ENCODE data around the gene MRPL55.

DNA sequence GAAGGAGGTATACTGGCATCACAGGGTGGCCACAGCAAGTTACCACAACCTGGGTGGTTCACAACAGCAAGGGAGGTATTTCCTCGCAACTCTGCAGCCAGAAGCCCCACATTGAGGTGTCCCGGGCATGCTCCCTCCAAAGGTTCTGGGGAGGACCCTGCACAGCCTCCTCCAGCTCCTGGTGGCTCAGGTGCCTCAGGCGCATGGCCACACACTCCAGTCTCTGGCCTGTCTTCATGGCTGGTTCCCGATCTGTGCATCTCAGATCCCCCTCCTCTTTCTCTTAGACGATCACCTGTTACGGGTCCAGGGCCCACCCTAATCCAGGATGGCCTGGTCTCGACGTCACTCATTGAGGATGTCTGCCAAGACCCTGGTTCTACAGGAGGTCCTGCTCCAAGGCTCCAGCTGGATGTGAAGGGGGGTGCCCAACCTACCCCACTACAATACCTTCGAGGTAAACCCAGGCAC, 33.3 kb downstream of the MRPL55 start:
- TF ChIP-seq, protein P1, sequence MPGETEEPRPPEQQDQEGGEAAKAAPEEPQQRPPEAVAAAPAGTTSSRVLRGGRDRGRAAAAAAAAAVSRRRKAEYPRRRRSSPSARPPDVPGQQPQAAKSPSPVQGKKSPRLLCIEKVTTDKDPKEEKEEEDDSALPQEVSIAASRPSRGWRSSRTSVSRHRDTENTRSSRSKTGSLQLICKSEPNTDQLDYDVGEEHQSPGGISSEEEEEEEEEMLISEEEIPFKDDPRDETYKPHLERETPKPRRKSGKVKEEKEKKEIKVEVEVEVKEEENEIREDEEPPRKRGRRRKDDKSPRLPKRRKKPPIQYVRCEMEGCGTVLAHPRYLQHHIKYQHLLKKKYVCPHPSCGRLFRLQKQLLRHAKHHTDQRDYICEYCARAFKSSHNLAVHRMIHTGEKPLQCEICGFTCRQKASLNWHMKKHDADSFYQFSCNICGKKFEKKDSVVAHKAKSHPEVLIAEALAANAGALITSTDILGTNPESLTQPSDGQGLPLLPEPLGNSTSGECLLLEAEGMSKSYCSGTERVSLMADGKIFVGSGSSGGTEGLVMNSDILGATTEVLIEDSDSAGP (CRISPR knock-in tag; IDR thresholded peaks at IDR 0.05; ENCODE audit: borderline replicate concordance), result no peak
- TF ChIP-seq CHD2 (IDR thresholded peaks at IDR 0.05; ENCODE audit: low read depth, low read length) (no peak), KAT2B (IDR thresholded peaks at IDR 0.05; ENCODE audit: borderline replicate concordance, low read depth, low read length) (no peak), BHLHE40 (IDR thresholded peaks at IDR 0.05; ENCODE audit: low read length) (no peak), ZFX (CRISPR knock-in tag; IDR thresholded peaks at IDR 0.05; ENCODE audit: low read depth) (no peak), MTF1 (CRISPR knock-in tag; IDR thresholded peaks at IDR 0.05) (no peak), U2AF1 (optimal IDR thresholded peaks at IDR 0.05; ENCODE audit: low read depth, low read length) (no peak), ZBTB1 (CRISPR knock-in tag; IDR thresholded peaks at IDR 0.05; ENCODE audit: borderline replicate concordance) (no peak)

Data from HepG2 (cell line).